Activated CD8-positive, alpha-beta memory T cell treated with anti-CD3 and anti-CD28 coated beads, Interleukin-2, amount 50 U/mL, for 4 hours (primary cell): ENCODE measurements around the gene LIPT1.
"Not testable (repeated sequence)": the region's sequence is repeated elsewhere in the genome, so short reads cannot be mapped to it uniquely, and the experiment has no call there.

Experiments
- DNase-seq: peaks from one replicate; pipeline ENCODE4 v3.0.0-alpha.2; 2020

LIPT1 gene

GRCh38 chr2:99180755-99181623 is 26.2 kb downstream of the LIPT1 start, which contains the start of the genes MITD1 and MRPL30:
MITD1 (minus strand) TSS chr2:99181058; CDS start chr2:99180981, 77 bp downstream.
MRPL30 (plus strand) TSS chr2:99181184; CDS start chr2:99186204, 5,020 bp downstream.
- DNase-seq, result peak; percentile 85

- no peak for DNase-seq
Measured at GRCh38 chr2:99181624-99182000, 26.8 kb downstream of the LIPT1 start.

- no peak for DNase-seq
Measured at GRCh38 chr2:99183025-99183424, 28.3 kb downstream of the LIPT1 start.

- no peak for DNase-seq
Measured at GRCh38 chr2:99184811-99185210, 30.0 kb downstream of the LIPT1 start.

- no peak for DNase-seq
Measured at GRCh38 chr2:99187011-99187410, 32.2 kb downstream of the LIPT1 start.

GRCh38 chr2:99188357-99188756 is 33.6 kb downstream of the LIPT1 start:
- DNase-seq, result no peak

- no peak for DNase-seq
Measured at GRCh38 chr2:99190548-99190947, 35.8 kb downstream of the LIPT1 start.

- DNase-seq, result not testable (repeated sequence)
Measured at GRCh38 chr2:99192364-99192763, 37.6 kb downstream of the LIPT1 start.

GRCh38 chr2:99198103-99198841 is 43.5 kb downstream of the LIPT1 start:
- no peak for DNase-seq

GRCh38 chr2:99200076-99200800 is 45.5 kb downstream of the LIPT1 start:
- no peak for DNase-seq

GRCh38 chr2:99201959-99202678 is 47.4 kb downstream of the LIPT1 start:
- DNase-seq, result no peak

- no peak for DNase-seq
Measured at GRCh38 chr2:99205491-99205890, 50.7 kb downstream of the LIPT1 start.
